SJSA1 (cell line): Measurements from ENCODE around the gene GPATCH8. TPM values are rescaled to one million over a fixed set of nuclear protein-coding genes. Genes with fewer than 3 reads are reported as not detected.
"Not testable (repeated sequence)": the region's sequence is repeated elsewhere in the genome, so short reads cannot be mapped to it uniquely, and the experiment has no call there.

Source experiments
- DNase-seq, 2 experiments: peaks; one replicate each; pipeline ENCODE4 v3.0.0-alpha.2; 2015 to 2020; ENCODE audit warnings: low spot score in 2 of 2, low read depth in 1 of 2
- H3K27ac ChIP-seq: fragments of 250-450 bp; sonication (Bioruptor Pico); 2 replicates; pipeline ENCODE4 v1.5.1; 2020; ENCODE audit warnings: mild to moderate bottlenecking, moderate library complexity
- H3K27me3 ChIP-seq: fragments of 250-450 bp; sonication (Bioruptor Pico); replicated peaks from 2 replicates; pipeline ENCODE4 v1.5.1; 2020; ENCODE audit warnings: mild to moderate bottlenecking, moderate library complexity
- H3K36me3 ChIP-seq: fragments of 250-450 bp; sonication (Bioruptor Pico); 2 replicates; pipeline ENCODE4 v1.5.1; 2020; ENCODE audit warnings: mild to moderate bottlenecking
- H3K4me1 ChIP-seq: fragments of 250-450 bp; sonication (Bioruptor Pico); replicated peaks from 2 replicates; pipeline ENCODE4 v1.6.1; 2021; ENCODE audit warnings: mild to moderate bottlenecking
- H3K4me3 ChIP-seq: fragments of 250-450 bp; sonication (Bioruptor Pico); 2 replicates; pipeline ENCODE4 v1.5.1; 2020; ENCODE audit warnings: mild to moderate bottlenecking
- H3K9me3 ChIP-seq: fragments of 250-450 bp; sonication (Bioruptor Pico); replicated peaks from 2 replicates; pipeline ENCODE4 v1.5.1; 2020; ENCODE audit warnings: mild to moderate bottlenecking
- total RNA-seq: library from RNA; depleted of rRNA; stranded (reverse); fragments of >200 nt; shearing (Covaris generic); gene quantifications from 2 replicates; pipeline ENCODE4 v1.2.3, GENCODE V29; 2014

The GPATCH8 gene
- total RNA-seq, 1 experiment from 2014 or later = 22.7 TPM

DNA sequence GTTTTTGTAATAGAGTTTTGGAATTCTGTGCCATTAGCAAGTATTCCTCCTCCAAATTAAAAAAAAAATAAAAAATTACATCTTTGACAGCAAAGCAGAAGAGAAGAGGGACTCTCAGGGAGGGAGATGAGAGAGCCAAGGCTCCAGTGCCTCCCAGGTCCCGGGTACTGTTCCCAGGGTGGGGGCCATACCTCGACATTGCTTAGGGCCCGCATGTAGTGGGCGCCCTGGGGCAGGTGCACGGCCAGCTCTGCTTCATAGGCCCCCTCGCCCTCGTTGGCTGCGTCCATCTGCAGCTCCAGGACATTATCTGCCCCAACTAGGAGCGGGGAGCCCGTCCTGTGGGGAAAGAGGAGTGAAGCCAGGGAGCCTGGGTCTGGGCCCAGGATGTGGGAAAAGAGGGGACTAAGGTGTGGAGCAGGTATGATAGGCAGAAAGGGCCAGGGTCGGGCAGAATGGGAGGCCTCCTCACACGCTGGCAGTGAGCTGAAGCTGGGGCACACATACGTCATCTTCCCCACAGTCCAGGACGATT, 125.0 kb downstream of the GPATCH8 start:
- no peaks in the 10 kb centered on the region for H3K36me3 ChIP-seq
- H3K27me3 ChIP-seq = peaks cover 20% of the 10 kb centered on the region
- no peak overlapping the region for H3K27ac ChIP-seq
- H3K9me3 ChIP-seq = 0 out of 2 replicates have a peak, but pooled peaks cover 4% of the 10 kb centered on the region
- H3K4me3 ChIP-seq = no peak overlapping the region
- no peaks in the 10 kb centered on the region for H3K4me1 ChIP-seq
- DNase-seq = no peak

DNA sequence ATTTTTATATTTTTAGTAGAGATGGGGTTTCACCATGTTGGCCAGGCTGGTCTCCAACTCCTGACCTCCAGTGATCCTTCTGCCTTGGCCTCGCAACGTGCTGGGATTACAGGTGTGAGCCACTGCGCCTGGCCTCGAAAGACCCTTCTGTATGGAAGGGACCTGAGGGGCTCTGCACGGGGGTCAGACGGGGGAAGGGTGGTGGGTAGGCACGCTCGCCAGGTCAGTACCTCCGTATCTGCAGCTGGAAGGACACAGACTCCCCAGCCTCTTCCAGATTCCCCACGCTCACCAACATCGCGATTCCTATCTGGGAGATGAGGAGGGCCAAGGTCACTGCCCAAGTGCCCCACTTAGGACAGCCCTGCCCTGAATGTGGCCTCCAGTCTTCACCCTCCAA, 126.4 kb downstream of the GPATCH8 start:
- H3K4me3 ChIP-seq = no peak overlapping the region
- H3K36me3 ChIP-seq = no peaks in the 10 kb centered on the region
- H3K9me3 ChIP-seq = 0 out of 2 replicates have a peak, but pooled peaks cover 4% of the 10 kb centered on the region
- H3K4me1 ChIP-seq = no peaks in the 10 kb centered on the region
- H3K27ac ChIP-seq = no peak overlapping the region
- H3K27me3 ChIP-seq = peaks cover 11% of the 10 kb centered on the region
- no peak for DNase-seq

DNA sequence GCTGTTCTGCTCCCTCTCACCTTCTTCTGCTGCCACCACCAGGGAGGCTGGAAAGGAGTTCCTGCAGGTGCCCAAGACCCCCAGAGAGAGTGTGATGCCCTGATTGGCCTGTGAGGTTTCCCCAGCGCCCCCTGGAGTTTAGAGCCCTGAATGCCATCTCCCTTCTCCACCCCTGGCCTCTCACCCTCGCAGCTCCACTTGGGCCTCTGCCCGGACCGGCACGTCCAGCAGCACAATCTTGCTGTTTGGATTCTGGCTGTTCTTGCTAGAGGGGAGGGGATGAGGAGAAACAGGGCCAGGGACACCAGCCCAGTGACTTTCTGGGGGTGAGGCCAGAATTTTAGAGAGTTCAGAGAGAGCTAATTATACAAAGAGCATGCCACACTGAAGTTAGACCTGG, 127.1 kb downstream of the GPATCH8 start:
- Histone ChIP-seq H3K4me3 (no peak overlapping the region), H3K4me1 (no peaks in the 10 kb centered on the region), H3K27ac (no peak overlapping the region), H3K27me3 (peaks cover 8% of the 10 kb centered on the region; the same call in 1 of the 2 replicates), H3K36me3 (no peaks in the 10 kb centered on the region), H3K9me3 (0 out of 2 replicates have a peak, but pooled peaks cover 4% of the 10 kb centered on the region)
- peak in 1 of 2 experiments; percentile 49 for DNase-seq

DNA sequence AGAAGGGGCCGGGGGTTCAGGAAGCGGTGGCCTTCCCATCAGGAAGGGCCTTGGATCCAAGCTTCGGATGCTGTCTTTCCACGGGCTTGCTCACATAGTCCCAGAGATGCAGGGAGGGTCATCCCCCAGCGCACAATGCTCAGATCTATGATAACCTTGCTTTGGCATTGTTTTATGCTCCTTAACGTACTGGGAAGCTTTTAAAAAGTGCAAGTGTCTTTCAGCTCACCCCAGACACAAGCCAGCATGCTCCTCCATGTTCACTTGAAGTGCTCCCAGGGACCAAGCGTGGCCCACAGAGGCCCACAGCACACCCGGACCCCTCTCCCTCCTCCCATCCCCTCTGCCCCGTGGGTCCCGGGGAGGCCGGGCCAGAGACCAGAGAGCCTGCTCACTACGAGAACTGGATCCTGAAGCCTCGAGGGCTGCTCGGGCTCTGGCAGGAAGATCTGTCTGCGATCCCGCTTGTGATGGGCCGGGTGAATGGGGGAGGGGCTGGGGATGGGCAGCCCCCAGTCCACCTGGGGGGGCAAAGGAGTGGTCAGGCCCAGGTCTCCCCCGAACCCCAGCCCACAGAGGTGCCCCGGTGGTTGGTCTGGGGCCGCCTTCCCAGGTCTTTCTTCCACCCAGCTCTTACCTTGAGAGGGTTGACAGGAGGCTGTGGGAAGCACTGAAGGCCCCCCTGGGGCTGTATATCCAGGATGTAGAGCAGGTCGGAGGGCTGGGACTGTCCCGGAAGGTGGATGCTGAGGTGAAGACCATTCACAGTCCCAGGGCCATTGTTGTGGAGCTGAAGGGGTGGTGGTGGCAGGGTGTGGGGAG, 127.8 kb downstream of the GPATCH8 start:
- Histone ChIP-seq H3K27me3 (peaks cover 4% of the 10 kb centered on the region; the same call in 1 of the 2 replicates), H3K9me3 (0 out of 2 replicates have a peak, but pooled peaks cover 4% of the 10 kb centered on the region), H3K4me1 (no peaks in the 10 kb centered on the region), H3K36me3 (no peaks in the 10 kb centered on the region), H3K27ac (no peak overlapping the region), H3K4me3 (no peak overlapping the region)
- no peak for DNase-seq

DNA sequence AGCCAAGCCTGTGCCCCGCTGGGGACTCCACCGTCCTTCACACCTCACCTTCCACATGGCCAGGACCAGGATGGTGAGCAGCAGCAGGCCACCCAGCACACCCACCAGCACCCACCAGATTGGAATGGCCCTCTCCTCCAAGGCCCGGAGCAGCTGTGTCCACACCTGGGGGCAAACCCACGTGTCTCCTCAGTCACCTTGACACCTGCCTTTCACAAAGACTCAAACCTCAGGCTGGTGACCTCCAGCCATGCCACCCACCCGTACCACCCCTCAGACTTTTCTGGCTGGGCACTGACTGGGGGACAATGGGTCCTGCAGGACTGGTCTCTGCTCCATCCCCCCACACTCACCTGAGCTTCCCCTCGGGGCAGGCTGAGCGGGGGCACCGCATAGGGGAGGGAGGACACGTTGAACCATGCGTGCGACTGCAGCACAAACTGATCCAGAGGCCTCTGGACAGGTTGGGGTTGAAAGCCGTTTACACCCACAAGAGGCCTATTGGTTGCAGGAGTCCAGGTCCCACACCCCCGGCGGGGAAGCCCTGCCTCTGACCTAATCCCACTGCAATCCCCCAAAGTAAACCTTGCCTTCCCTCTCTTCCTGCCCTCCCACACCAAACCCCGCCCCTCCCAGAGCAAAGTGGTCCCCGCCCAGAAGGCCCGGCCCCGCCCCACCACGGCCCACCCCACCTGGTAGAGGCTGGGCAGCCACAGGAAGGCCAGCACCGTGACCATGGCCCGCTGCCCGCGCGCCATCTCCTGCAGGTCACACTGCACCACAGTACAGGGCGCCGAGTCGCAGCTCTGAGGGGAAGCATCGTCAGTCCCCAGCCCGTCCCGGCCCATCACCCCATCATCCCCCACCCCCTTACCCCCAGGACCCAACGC, 128.7 kb downstream of the GPATCH8 start:
- Histone ChIP-seq H3K9me3 (0 out of 2 replicates have a peak, but pooled peaks cover 4% of the 10 kb centered on the region), H3K4me1 (no peaks in the 10 kb centered on the region), H3K36me3 (no peaks in the 10 kb centered on the region), H3K27ac (no peak overlapping the region), H3K27me3 (0 out of 2 replicates have a peak, but pooled peaks cover 6% of the 10 kb centered on the region), H3K4me3 (no peak overlapping the region)
- peak in 1 of 2 experiments; percentile 48 for DNase-seq

DNA sequence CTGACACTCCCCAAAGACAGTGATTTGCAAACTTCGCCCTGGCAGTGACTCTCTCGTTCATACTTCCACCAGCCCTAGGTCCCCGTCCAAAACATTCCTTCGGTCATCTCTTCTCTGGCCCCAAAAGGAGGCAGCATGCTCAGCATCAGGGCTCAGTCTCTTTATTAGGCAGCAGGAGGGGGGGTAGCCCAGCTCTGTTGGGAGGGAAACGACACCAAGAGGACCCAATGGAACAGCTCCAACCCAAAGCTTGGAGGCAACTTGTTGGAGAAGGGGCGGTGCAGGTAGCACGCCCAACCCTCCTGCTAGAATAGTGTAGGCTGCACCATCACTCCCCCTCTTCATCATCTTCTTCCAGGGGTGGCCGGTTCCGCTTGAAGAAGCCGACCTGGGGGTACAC, 131.2 kb downstream of the GPATCH8 start:
- no peak overlapping the region for H3K27ac ChIP-seq
- H3K9me3 ChIP-seq = no peaks in the 10 kb centered on the region
- 0 out of 2 replicates have a peak, but pooled peaks cover 6% of the 10 kb centered on the region for H3K27me3 ChIP-seq
- H3K36me3 ChIP-seq = no peaks in the 10 kb centered on the region
- DNase-seq = no peak
- H3K4me3 ChIP-seq = no peak overlapping the region
- H3K4me1 ChIP-seq = no peaks in the 10 kb centered on the region

DNA sequence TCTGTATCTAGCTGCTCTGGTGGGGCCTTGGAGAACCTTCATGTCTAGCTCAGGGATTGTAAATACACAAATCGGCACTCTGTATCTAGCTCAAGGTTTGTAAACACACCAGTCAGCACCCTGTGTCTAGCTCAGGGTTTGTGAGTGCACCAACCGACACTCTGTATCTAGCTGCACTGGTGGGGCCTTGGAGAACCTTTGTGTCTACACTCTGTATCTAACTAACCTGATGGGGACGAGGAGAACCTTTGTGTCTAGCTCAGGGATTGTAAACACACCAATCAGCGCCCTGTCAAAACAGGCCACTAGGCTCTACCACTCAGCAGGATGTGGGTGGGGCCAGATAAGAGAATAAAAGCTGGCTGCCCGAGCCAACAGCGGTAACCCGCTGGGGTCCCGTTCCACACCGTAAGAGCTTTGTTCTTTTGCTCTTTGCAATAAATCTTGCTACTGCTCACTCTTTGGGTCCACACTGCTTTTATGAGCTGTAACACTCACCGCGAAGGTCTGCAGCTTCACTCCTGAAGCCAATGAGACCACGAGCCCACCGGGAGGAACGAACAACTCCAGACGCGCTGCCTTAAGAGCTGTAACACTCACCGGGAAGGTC, 133.7 kb downstream of the GPATCH8 start:
- not testable (repeated sequence) for H3K4me3 ChIP-seq, H3K27ac ChIP-seq, H3K9me3 ChIP-seq, H3K4me1 ChIP-seq, H3K36me3 ChIP-seq, DNase-seq
- peaks cover 11% of the 10 kb centered on the region; the same call in 1 of the 2 replicates for H3K27me3 ChIP-seq

DNA sequence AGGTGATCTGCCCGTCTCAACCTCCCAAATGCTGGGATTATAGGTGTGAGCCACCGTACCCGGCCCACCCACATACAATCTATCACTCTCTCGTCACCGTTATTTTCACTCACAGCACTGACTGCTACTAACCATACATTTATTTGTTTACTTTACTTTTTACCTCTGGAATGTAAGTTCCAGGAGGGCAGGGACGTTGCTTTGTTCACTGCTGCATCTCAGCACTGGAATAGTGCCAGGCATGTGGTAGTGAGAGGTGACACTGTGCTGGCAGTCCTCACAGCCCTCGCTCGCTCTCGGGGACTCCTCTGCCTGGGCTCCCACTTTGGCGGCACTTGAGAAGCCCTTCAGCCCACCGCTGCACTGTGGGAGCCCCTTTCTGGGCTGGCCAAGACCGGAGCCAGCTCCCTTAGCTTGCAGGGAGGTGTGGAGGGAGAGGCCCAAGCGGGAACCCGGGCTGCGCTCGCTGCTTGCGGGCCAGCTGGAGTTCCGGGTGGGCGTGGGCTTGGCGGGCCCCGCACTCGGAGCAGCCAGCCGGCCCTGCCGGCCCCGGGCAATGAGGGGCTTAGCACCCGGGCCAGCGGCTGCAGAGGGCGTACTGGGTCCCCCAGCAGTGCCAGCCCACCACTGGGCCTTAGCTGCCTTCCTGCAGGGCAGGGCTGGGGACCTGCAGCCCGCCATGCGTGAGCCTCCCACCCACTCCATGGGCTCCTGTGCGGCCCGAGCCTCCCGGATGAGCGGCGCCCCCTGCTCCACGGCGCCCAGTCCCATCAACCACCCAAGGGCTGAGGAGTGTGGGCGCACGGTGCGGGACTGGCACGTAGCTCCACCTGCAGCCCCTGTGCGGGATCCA, 134.6 kb downstream of the GPATCH8 start:
- not testable (repeated sequence) for H3K36me3 ChIP-seq, H3K4me3 ChIP-seq, H3K9me3 ChIP-seq, H3K27ac ChIP-seq, DNase-seq, H3K4me1 ChIP-seq
- H3K27me3 ChIP-seq = peaks cover 11% of the 10 kb centered on the region; the same call in 1 of the 2 replicates

DNA sequence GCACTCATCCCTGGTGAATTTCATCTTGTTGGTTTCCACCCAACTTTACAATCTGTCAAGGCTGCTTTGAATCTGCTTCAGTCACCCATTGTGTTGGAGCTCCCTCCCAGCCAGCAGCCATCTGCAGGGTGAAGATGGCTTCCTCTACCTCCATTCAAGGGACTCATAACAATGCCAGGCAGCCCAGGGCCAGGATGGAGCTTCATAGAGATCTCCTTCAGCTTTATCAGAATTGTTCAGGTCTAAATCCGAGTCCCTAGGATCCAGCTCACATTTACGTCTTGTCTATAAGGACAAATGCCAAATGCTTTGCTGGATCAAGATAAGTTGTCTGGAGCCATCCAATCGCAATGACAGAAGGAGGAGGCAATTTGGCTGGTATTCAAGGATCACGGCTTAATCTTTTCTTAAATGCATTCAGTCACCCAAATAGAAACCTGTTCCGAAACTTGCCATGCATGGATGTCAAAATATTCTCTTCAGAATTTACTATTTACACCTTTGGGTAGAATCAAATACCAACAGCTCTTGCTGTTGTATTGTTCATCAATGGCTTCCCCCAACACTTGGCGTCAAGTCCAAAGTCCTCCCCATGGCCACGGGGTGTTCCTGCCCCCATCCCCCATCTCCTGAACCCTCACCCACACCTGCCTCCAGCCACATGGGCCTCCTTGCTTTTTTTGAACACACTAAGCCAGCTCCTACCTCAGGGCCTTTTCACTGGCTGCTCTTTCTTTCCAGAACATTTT, 135.8 kb downstream of the GPATCH8 start:
- Histone ChIP-seq H3K4me1 (peaks cover 10% of the 10 kb centered on the region), H3K27ac (no peak overlapping the region), H3K9me3 (peaks cover 3% of the 10 kb centered on the region; the same call in 1 of the 2 replicates), H3K27me3 (peaks cover 11% of the 10 kb centered on the region; the same call in 1 of the 2 replicates), H3K4me3 (no peak overlapping the region), H3K36me3 (peaks cover 3% of the 10 kb centered on the region; the same call in 1 of the 2 replicates)
- DNase-seq = no peak

DNA sequence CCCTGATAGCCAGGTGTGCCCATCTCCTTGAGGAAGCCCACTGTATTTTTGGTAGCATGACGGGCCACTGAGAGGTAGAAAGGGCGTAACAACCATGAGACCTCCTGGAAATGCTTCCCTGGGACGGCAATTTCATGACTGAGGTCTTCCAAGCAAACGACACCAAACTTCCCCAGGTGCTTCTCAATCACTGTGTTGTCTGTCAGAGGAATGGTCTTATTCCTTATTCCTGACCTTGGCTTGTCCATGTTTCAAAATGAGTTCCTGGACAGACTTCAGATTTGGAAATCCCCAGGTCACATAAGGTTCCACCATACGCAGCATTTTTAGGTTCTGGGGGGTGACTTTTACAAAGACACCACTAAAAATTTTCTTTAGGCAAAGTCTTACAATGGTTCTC, 138.2 kb downstream of the GPATCH8 start:
- H3K4me3 ChIP-seq, H3K36me3 ChIP-seq, H3K27ac ChIP-seq, H3K27me3 ChIP-seq, DNase-seq, H3K9me3 ChIP-seq: not testable (repeated sequence)
- H3K4me1 ChIP-seq = peaks cover 10% of the 10 kb centered on the region

DNA sequence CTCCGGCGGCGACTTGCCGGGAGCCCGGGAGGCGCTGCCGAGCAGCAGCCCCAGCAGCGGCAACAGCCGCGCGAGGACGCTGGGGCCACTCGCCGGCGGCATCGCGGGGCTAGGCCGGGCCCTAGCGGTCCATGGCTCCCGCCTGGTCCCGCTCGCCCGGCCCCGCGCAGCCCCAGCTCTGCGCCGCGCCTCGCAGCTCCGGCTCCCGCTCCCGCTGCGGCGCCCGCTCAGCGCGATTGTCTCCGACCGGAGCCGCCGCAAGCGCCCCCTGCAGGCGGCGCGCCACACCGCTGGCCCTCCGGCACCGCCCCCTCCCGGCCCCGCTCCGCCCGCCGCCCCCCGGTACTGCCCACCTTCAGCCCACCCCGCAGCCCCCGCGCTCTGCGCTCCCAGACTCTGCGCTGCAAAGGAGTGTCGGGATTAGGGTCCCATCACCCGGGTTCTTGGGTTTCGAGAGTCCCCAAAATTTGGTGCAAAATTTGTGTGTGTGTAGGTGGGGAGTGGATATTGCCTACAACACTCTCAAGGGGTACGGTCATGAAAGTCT, 139.5 kb downstream of the GPATCH8 start, which contains the start of gene FAM171A2:
Gene FAM171A2 (minus strand): TSS at position 241 of the 547 bp plus-strand sequence. CDS start 139 bp downstream, at position 102.
- Histone ChIP-seq H3K9me3 (peaks cover 3% of the 10 kb centered on the region; the same call in 1 of the 2 replicates), H3K4me1 (peaks cover 10% of the 10 kb centered on the region), H3K27ac (no peak within 1 kb of the TSS), H3K27me3 (peaks cover 8% of the 10 kb centered on the region; the same call in 1 of the 2 replicates), H3K36me3 (peaks cover 3% of the 10 kb centered on the region; the same call in 1 of the 2 replicates), H3K4me3 (peak within 1 kb of the TSS; percentile 89)
- peak; percentile 43 to 73 for DNase-seq
